Testis (tissue), 2 donors: ENCODE results near the gene VWA7.

ENCODE experiments used
- CTCF ChIP-seq, 3 experiments: fragments of 450-650 bp in 2 of 3; fragments of 200-600 bp in 1 of 3; sonication (generic) in 1 of 3; IDR thresholded peaks; one replicate each; pipeline ENCODE4 v1.5.1; 2016 to 2019; ENCODE audit warnings: antibody characterized with exemption in 3 of 3, mild to moderate bottlenecking in 2 of 3, moderate library complexity in 1 of 3
- POLR2A ChIP-seq: fragments of 450-650 bp; IDR thresholded peaks from one replicate; pipeline ENCODE4 v1.6.1; 2017; ENCODE audit warnings: antibody characterized with exemption, mild to moderate bottlenecking, moderate library complexity

- no peak for TF ChIP-seq POLR2A
- TF ChIP-seq CTCF (IDR thresholded peaks at IDR 0.05) = no peak
These were observed 14.1 kb downstream of the VWA7 start for GRCh38 chr6:31762878-31763618.
